Upper lobe of left lung (tissue), 6 donors: ENCODE results near the gene ADRA1B. TPM values are rescaled to one million over a fixed set of nuclear protein-coding genes. Genes with fewer than 3 reads are reported as not detected.

Experiments used
- ATAC-seq, 2 donors: fragments of 200-7000 bp; cut with Tn5 transposase; one replicate each; pipeline ENCODE4 v1.9.1; 2022; ENCODE audit warnings: mild to moderate bottlenecking in 2 of 2, moderate library complexity in 2 of 2; ENCODE audit not compliant: low FRiP score in 2 of 2
- DNase-seq, 2 donors: peaks; one replicate each; pipeline ENCODE4 v3.0.0-alpha.2; 2019 to 2020
- H3K27ac ChIP-seq, 4 donors: fragments of 200-600 bp; sonication (generic); one replicate each; pipeline ENCODE4 v1.5.1; 2016 to 2019
- H3K27me3 ChIP-seq, 4 donors: fragments of 200-600 bp; sonication (generic); one replicate each; pipeline ENCODE4 v1.5.1; 2017 to 2019
- H3K36me3 ChIP-seq, 4 donors: fragments of 200-600 bp; sonication (generic); one replicate each; pipeline ENCODE4 v1.5.1; 2016 to 2019
- H3K4me1 ChIP-seq, 4 donors: fragments of 200-600 bp; sonication (generic); one replicate each; pipeline ENCODE4 v1.5.1; 2018 to 2019
- H3K4me3 ChIP-seq, 4 donors: fragments of 200-600 bp; sonication (generic); one replicate each; pipeline ENCODE4 v1.5.1; 2017 to 2019; ENCODE audit warnings: mild to moderate bottlenecking in 2 of 4, moderate library complexity in 1 of 4
- H3K9me3 ChIP-seq, 4 donors: fragments of 200-600 bp; sonication (generic); one replicate each; pipeline ENCODE4 v1.5.1; 2018 to 2019
- CTCF ChIP-seq, 6 experiments: fragments of 450-650 bp in 4 of 6; fragments of 200-600 bp in 2 of 6; sonication (generic) in 2 of 6; IDR thresholded peaks; one replicate each; pipeline ENCODE4 v1.5.1; 2016 to 2019; ENCODE audit warnings: antibody characterized with exemption in 6 of 6
- EP300 ChIP-seq, 4 donors: sonication (generic); formaldehyde crosslinking; IDR thresholded peaks; one replicate each; pipeline ENCODE4 v1.5.1; 2017; ENCODE audit warnings: antibody characterized with exemption in 4 of 4, control low read depth in 2 of 4
- POLR2A ChIP-seq, 4 donors: fragments of 450-650 bp; IDR thresholded peaks; one replicate each; pipeline ENCODE4 v1.5.1; 2016 to 2017; ENCODE audit warnings: antibody characterized with exemption in 4 of 4, mild to moderate bottlenecking in 2 of 4
- POLR2AphosphoS5 ChIP-seq, 2 donors: sonication (generic); formaldehyde crosslinking; IDR thresholded peaks; one replicate each; pipeline ENCODE4 v1.5.1; 2017; ENCODE audit warnings: antibody characterized with exemption in 2 of 2
- WGBS, 2 donors: methylation state at CpG; one replicate each; pipeline ENCODE4 v1.1.5; 2017 to 2018; 5-methylcytosine and 5-hydroxymethylcytosine counted together
- total RNA-seq, 6 donors: library from RNA; depleted of rRNA in 4 of 6; stranded (reverse); fragments of >200 nt in 4 of 6; gene quantifications; one replicate each; pipeline versions ENCODE4 v1.1.0 to v1.2.1, GENCODE V29; 2016 to 2021
- donor health status: DM: no; HTN: no; CAD: no; lungs with moderate emphysema.
- donor health status: DM: no; HTN: yes; CAD: no; lungs with severe emphysema.

Gene ADRA1B
- total RNA-seq, 6 donors from 2014 or later, result 3.4 to 9.9 (median 5.9) TPM

GRCh38 chr5:159971931-159972461 lies 55.7 kb downstream of the ADRA1B start:
- peak in 1 of 2 donors; percentile 29 for ATAC-seq
- Histone ChIP-seq H3K4me1 (peaks cover 5 to 13% (median 8%) of the 10 kb centered on the region in 4 donors), H3K4me3 (peak overlapping the region in 3 of 4 donors; percentile 34 to 39 (median 37)), H3K27ac (no peak overlapping the region), H3K9me3 (no peaks in the 10 kb centered on the region), H3K27me3 (peaks cover 0 to 20% (median 10%) of the 10 kb centered on the region in 4 donors), H3K36me3 (no peaks in the 10 kb centered on the region)
- 2 to 8% methylated on average over 4 to 19 of the region's 76 CpGs for WGBS, 2 donors
- TF ChIP-seq EP300 (IDR thresholded peaks at IDR 0.05) (no peak), CTCF (IDR thresholded peaks at IDR 0.05) (peak in 2 of 6 experiments; percentile 6 to 30), POLR2A (IDR thresholded peaks at IDR 0.05) (no peak), POLR2AphosphoS5 (IDR thresholded peaks at IDR 0.05) (no peak)
- peak in 1 of 2 donors; percentile 87 for DNase-seq

GRCh38 chr5:159972538-159973362 lies 56.5 kb downstream of the ADRA1B start:
- H3K36me3 ChIP-seq, result no peaks in the 10 kb centered on the region
- TF ChIP-seq EP300 (IDR thresholded peaks at IDR 0.05), result no peak
- TF ChIP-seq POLR2AphosphoS5 (IDR thresholded peaks at IDR 0.05), result no peak
- TF ChIP-seq POLR2A (IDR thresholded peaks at IDR 0.05), result no peak
- TF ChIP-seq CTCF (IDR thresholded peaks at IDR 0.05), result no peak
- no peak overlapping the region for H3K27ac ChIP-seq
- H3K4me1 ChIP-seq, result peaks cover 5 to 13% (median 8%) of the 10 kb centered on the region in 4 donors
- H3K9me3 ChIP-seq, result no peaks in the 10 kb centered on the region
- peak overlapping the region in 3 of 4 donors; percentile 34 to 39 (median 37) for H3K4me3 ChIP-seq
- 34 to 58% methylated on average over 29 to 49 of the region's 50 CpGs for WGBS, 2 donors
- peak in 1 of 2 donors; percentile 19 for ATAC-seq
- H3K27me3 ChIP-seq, result peaks cover 0 to 20% (median 10%) of the 10 kb centered on the region in 4 donors
- DNase-seq, result peak in 1 of 2 donors; percentile 60

GRCh38 chr5:159975462-159976019 lies 59.3 kb downstream of the ADRA1B start:
- Histone ChIP-seq H3K36me3 (no peaks in the 10 kb centered on the region), H3K4me3 (no peak overlapping the region), H3K9me3 (no peaks in the 10 kb centered on the region), H3K4me1 (peaks cover 5 to 13% (median 8%) of the 10 kb centered on the region in 4 donors), H3K27ac (no peak overlapping the region), H3K27me3 (peaks cover 0 to 20% (median 10%) of the 10 kb centered on the region in 4 donors)
- TF ChIP-seq POLR2AphosphoS5 (IDR thresholded peaks at IDR 0.05), result no peak
- TF ChIP-seq EP300 (IDR thresholded peaks at IDR 0.05), result no peak
- TF ChIP-seq CTCF (IDR thresholded peaks at IDR 0.05), result no peak
- TF ChIP-seq POLR2A (IDR thresholded peaks at IDR 0.05), result no peak
- DNase-seq, result no peak
- ATAC-seq, result peak in 1 of 2 donors; percentile 85
- WGBS, 2 donors, result 60 to 71% methylated on average over 2 of the region's 2 CpGs

- ATAC-seq, result no peak
- H3K4me1 ChIP-seq, result peaks cover 5 to 9% (median 7%) of the 10 kb centered on the region in 4 donors
- H3K9me3 ChIP-seq, result no peaks in the 10 kb centered on the region
- H3K4me3 ChIP-seq, result no peak overlapping the region
- TF ChIP-seq CTCF (IDR thresholded peaks at IDR 0.05) (no peak), POLR2A (IDR thresholded peaks at IDR 0.05) (no peak), POLR2AphosphoS5 (IDR thresholded peaks at IDR 0.05) (no peak), EP300 (IDR thresholded peaks at IDR 0.05) (no peak)
- peaks cover 0 to 13% (median 5%) of the 10 kb centered on the region in 4 donors for H3K27me3 ChIP-seq
- no peak for DNase-seq
- H3K27ac ChIP-seq, result no peak overlapping the region
- 91 to 97% methylated on average over 3 of the region's 3 CpGs for WGBS, 2 donors
- no peaks in the 10 kb centered on the region for H3K36me3 ChIP-seq
Observed at GRCh38 chr5:159976921-159977320, 60.6 kb downstream of the ADRA1B start.
